Measurements from ENCODE around the gene PDHB.

PDHB gene

GRCh38 chr3:58398669-58399333 is 34.8 kb downstream of the PDHB start:
- no peak for DNase-seq (ENCODE audit: low spot score)

- DNase-seq (ENCODE audit: low spot score), result no peak
Measured at GRCh38 chr3:58394339-58394738, 39.3 kb downstream of the PDHB start.

GRCh38 chr3:58392181-58392580 is 41.5 kb downstream of the PDHB start:
- no peak for DNase-seq (ENCODE audit: low spot score)

- DNase-seq (ENCODE audit: low spot score), result no peak
Measured at GRCh38 chr3:58391156-58391865, 42.3 kb downstream of the PDHB start.

- no peak for DNase-seq (ENCODE audit: low spot score)
Measured at GRCh38 chr3:58388550-58389091, 45.0 kb downstream of the PDHB start.

GRCh38 chr3:58387650-58388546 is 45.7 kb downstream of the PDHB start:
- DNase-seq (ENCODE audit: low spot score), result no peak

- DNase-seq (ENCODE audit: low spot score), result no peak
Measured at GRCh38 chr3:58386626-58387365, 46.8 kb downstream of the PDHB start.

- DNase-seq (ENCODE audit: low spot score), result no peak
Measured at GRCh38 chr3:58384381-58385090, 49.1 kb downstream of the PDHB start.

GRCh38 chr3:58383904-58384303 is 49.7 kb downstream of the PDHB start:
- no peak for DNase-seq (ENCODE audit: low spot score)

GRCh38 chr3:58383476-58383875 is 50.2 kb downstream of the PDHB start:
- no peak for DNase-seq (ENCODE audit: low spot score)

- DNase-seq (ENCODE audit: low spot score), result no peak
Measured at GRCh38 chr3:58379351-58380073, 54.1 kb downstream of the PDHB start.

GRCh38 chr3:58377750-58378149 is 55.9 kb downstream of the PDHB start:
- no peak for DNase-seq (ENCODE audit: low spot score)
